ENCODE results near the gene PDCD5.
A peak's percentile ranks its signal among the peaks of the same experiment; 100 is the strongest.
"Not testable (repeated sequence)": the region's sequence is repeated elsewhere in the genome, so short reads cannot be mapped to it uniquely, and the experiment has no call there.

PDCD5 gene

GRCh38 chr19:32558607-32559228, 22.3 kb upstream of the PDCD5 start:
- no peaks in the 10 kb centered on the region for H3K27me3 ChIP-seq (ENCODE audit: insufficient read depth, low read length)
- H3K9me3 ChIP-seq (ENCODE audit: insufficient read depth, low read depth, low read length) = no peaks in the 10 kb centered on the region
- no peak overlapping the region for H3K4me3 ChIP-seq (ENCODE audit: low read length)
- H3K4me1 ChIP-seq (ENCODE audit: insufficient read depth, low read length) = no peaks in the 10 kb centered on the region
- no peak overlapping the region for H3K27ac ChIP-seq (ENCODE audit: low read length)
- no peak overlapping the region for H3K9ac ChIP-seq (ENCODE audit: low read depth, low read length)
- no peaks in the 10 kb centered on the region for H3K36me3 ChIP-seq (ENCODE audit: insufficient read depth, low read depth, low read length)

- no peaks in the 10 kb centered on the region for H3K4me1 ChIP-seq (ENCODE audit: insufficient read depth, low read length)
- no peaks in the 10 kb centered on the region for H3K36me3 ChIP-seq (ENCODE audit: insufficient read depth, low read depth, low read length)
- no peaks in the 10 kb centered on the region for H3K9me3 ChIP-seq (ENCODE audit: insufficient read depth, low read depth, low read length)
- no peak overlapping the region for H3K9ac ChIP-seq (ENCODE audit: low read depth, low read length)
- H3K27ac ChIP-seq (ENCODE audit: low read length) = no peak overlapping the region
- no peaks in the 10 kb centered on the region for H3K27me3 ChIP-seq (ENCODE audit: insufficient read depth, low read length)
- no peak overlapping the region for H3K4me3 ChIP-seq (ENCODE audit: low read length)
These were observed 17.2 kb upstream of the PDCD5 start for GRCh38 chr19:32563761-32564160.

- H3K27me3 ChIP-seq (ENCODE audit: insufficient read depth, low read length) = no peaks in the 10 kb centered on the region; the same call in 1 of the 2 replicates
- no peaks in the 10 kb centered on the region for H3K36me3 ChIP-seq (ENCODE audit: insufficient read depth, low read depth, low read length)
- no peak overlapping the region for H3K9ac ChIP-seq (ENCODE audit: low read depth, low read length)
- H3K4me3 ChIP-seq (ENCODE audit: low read length) = no peak overlapping the region
- H3K9me3 ChIP-seq (ENCODE audit: insufficient read depth, low read depth, low read length) = no peaks in the 10 kb centered on the region
- H3K4me1 ChIP-seq (ENCODE audit: insufficient read depth, low read length) = no peaks in the 10 kb centered on the region
- no peak overlapping the region for H3K27ac ChIP-seq (ENCODE audit: low read length)
These were observed 14.7 kb upstream of the PDCD5 start for GRCh38 chr19:32566246-32566830.

GRCh38 chr19:32567486-32567885, 13.5 kb upstream of the PDCD5 start:
- no peaks in the 10 kb centered on the region for H3K9me3 ChIP-seq (ENCODE audit: insufficient read depth, low read depth, low read length)

GRCh38 chr19:32570081-32570785, 10.8 kb upstream of the PDCD5 start:
- Histone ChIP-seq H3K9me3 (ENCODE audit: insufficient read depth, low read depth, low read length) (no peaks in the 10 kb centered on the region), H3K36me3 (ENCODE audit: insufficient read depth, low read depth, low read length) (no peaks in the 10 kb centered on the region), H3K27me3 (ENCODE audit: insufficient read depth, low read length) (no peaks in the 10 kb centered on the region; the same call in 1 of the 2 replicates), H3K4me3 (ENCODE audit: low read length) (no peak overlapping the region), H3K9ac (ENCODE audit: low read depth, low read length) (no peak overlapping the region), H3K27ac (ENCODE audit: low read length) (no peak overlapping the region), H3K4me1 (ENCODE audit: insufficient read depth, low read length) (no peaks in the 10 kb centered on the region)

More at GRCh38 chr19:32567486-32567885, 13.5 kb upstream of the PDCD5 start:
- Histone ChIP-seq H3K4me1 (ENCODE audit: insufficient read depth, low read length) (no peaks in the 10 kb centered on the region), H3K27me3 (ENCODE audit: insufficient read depth, low read length) (no peaks in the 10 kb centered on the region; the same call in 1 of the 2 replicates), H3K27ac (ENCODE audit: low read length) (no peak overlapping the region), H3K36me3 (ENCODE audit: insufficient read depth, low read depth, low read length) (no peaks in the 10 kb centered on the region), H3K4me3 (ENCODE audit: low read length) (no peak overlapping the region), H3K9ac (ENCODE audit: low read depth, low read length) (no peak overlapping the region)

- not testable (repeated sequence) for H3K27ac ChIP-seq (ENCODE audit: low read length); H3K4me1 ChIP-seq (ENCODE audit: insufficient read depth, low read length); H3K9ac ChIP-seq (ENCODE audit: low read depth, low read length); H3K36me3 ChIP-seq (ENCODE audit: insufficient read depth, low read depth, low read length); H3K9me3 ChIP-seq (ENCODE audit: insufficient read depth, low read depth, low read length); H3K27me3 ChIP-seq (ENCODE audit: insufficient read depth, low read length); H3K4me3 ChIP-seq (ENCODE audit: low read length)
These were observed 9.4 kb upstream of the PDCD5 start for GRCh38 chr19:32571471-32572075.

GRCh38 chr19:32572700-32573491, 8.1 kb upstream of the PDCD5 start:
- H3K36me3 ChIP-seq (ENCODE audit: insufficient read depth, low read depth, low read length); H3K27ac ChIP-seq (ENCODE audit: low read length); H3K9ac ChIP-seq (ENCODE audit: low read depth, low read length); H3K4me1 ChIP-seq (ENCODE audit: insufficient read depth, low read length); H3K9me3 ChIP-seq (ENCODE audit: insufficient read depth, low read depth, low read length); H3K27me3 ChIP-seq (ENCODE audit: insufficient read depth, low read length); H3K4me3 ChIP-seq (ENCODE audit: low read length): not testable (repeated sequence)

- Histone ChIP-seq H3K27me3 (ENCODE audit: insufficient read depth, low read length) (no peaks in the 10 kb centered on the region; the same call in 1 of the 2 replicates), H3K36me3 (ENCODE audit: insufficient read depth, low read depth, low read length) (no peaks in the 10 kb centered on the region), H3K9ac (ENCODE audit: low read depth, low read length) (no peak overlapping the region), H3K27ac (ENCODE audit: low read length) (no peak overlapping the region), H3K4me3 (ENCODE audit: low read length) (no peak overlapping the region), H3K9me3 (ENCODE audit: insufficient read depth, low read depth, low read length) (no peaks in the 10 kb centered on the region), H3K4me1 (ENCODE audit: insufficient read depth, low read length) (no peaks in the 10 kb centered on the region)
These were observed 7.5 kb upstream of the PDCD5 start for GRCh38 chr19:32573492-32573794.

GRCh38 chr19:32576790-32577189, 4.2 kb upstream of the PDCD5 start:
- H3K27me3 ChIP-seq (ENCODE audit: insufficient read depth, low read length) = peaks cover 16% of the 10 kb centered on the region
- no peak overlapping the region for H3K9ac ChIP-seq (ENCODE audit: low read depth, low read length)
- no peak overlapping the region for H3K4me3 ChIP-seq (ENCODE audit: low read length)
- no peaks in the 10 kb centered on the region for H3K9me3 ChIP-seq (ENCODE audit: insufficient read depth, low read depth, low read length)
- H3K27ac ChIP-seq (ENCODE audit: low read length) = no peak overlapping the region
- no peaks in the 10 kb centered on the region for H3K36me3 ChIP-seq (ENCODE audit: insufficient read depth, low read depth, low read length)
- H3K4me1 ChIP-seq (ENCODE audit: insufficient read depth, low read length) = no peaks in the 10 kb centered on the region

GRCh38 chr19:32580353-32580900, 563 bp upstream of the PDCD5 start:
- no peak overlapping the region for H3K27ac ChIP-seq (ENCODE audit: low read length)
- no peaks in the 10 kb centered on the region for H3K9me3 ChIP-seq (ENCODE audit: insufficient read depth, low read depth, low read length)
- H3K9ac ChIP-seq (ENCODE audit: low read depth, low read length) = no peak overlapping the region
- peaks cover 30% of the 10 kb centered on the region for H3K36me3 ChIP-seq (ENCODE audit: insufficient read depth, low read depth, low read length)
- H3K27me3 ChIP-seq (ENCODE audit: insufficient read depth, low read length) = peaks cover 16% of the 10 kb centered on the region
- H3K4me1 ChIP-seq (ENCODE audit: insufficient read depth, low read length) = no peaks in the 10 kb centered on the region
- H3K4me3 ChIP-seq (ENCODE audit: low read length) = peak overlapping the region; percentile 85

- Histone ChIP-seq H3K4me1 (ENCODE audit: insufficient read depth, low read length) (no peaks in the 10 kb centered on the region), H3K36me3 (ENCODE audit: insufficient read depth, low read depth, low read length) (peaks cover 43% of the 10 kb centered on the region), H3K9me3 (ENCODE audit: insufficient read depth, low read depth, low read length) (no peaks in the 10 kb centered on the region), H3K27ac (ENCODE audit: low read length) (peak overlapping the region; percentile 84), H3K27me3 (ENCODE audit: insufficient read depth, low read length) (peaks cover 16% of the 10 kb centered on the region), H3K4me3 (ENCODE audit: low read length) (peak overlapping the region; percentile 85), H3K9ac (ENCODE audit: low read depth, low read length) (peak overlapping the region; percentile 90)
These were observed 752 bp downstream of the PDCD5 start for GRCh38 chr19:32581705-32582179.
